A549 (cell line): ENCODE results near the gene MVB12B. TPM values are rescaled to one million over a fixed set of nuclear protein-coding genes. Genes with fewer than 3 reads are reported as not detected.

Experiments
- ATAC-seq, 2 experiments: fragments of 200-7000 bp in 1 of 2; fragments of >200 bp in 1 of 2; cut with Nextera tagmentation in 1 of 2; cut with Tn5 transposase in 1 of 2; 3 replicates each; pipeline versions ENCODE4 v1.8.0 to v1.9.1; 2018 to 2020; ENCODE audit warnings: mild to moderate bottlenecking in 1 of 2, moderate library complexity in 1 of 2
- CTCF ChIA-PET: fragments of 300-600 bp; sonication (Branson Sonifier 250); formaldehyde crosslinking; extraction: SDS; loops from one replicate; lab custom pipeline; 2021; ENCODE audit warnings: antibody characterized with exemption, inconsistent platforms; lab: Yijun Ruan, JAX
- POLR2A ChIA-PET: fragments of 350-600 bp; formaldehyde crosslinking; extraction: SDS; loops from one replicate; lab custom pipeline; 2021; ENCODE audit warnings: antibody characterized with exemption, inconsistent platforms; lab: Yijun Ruan, JAX
- DNase-seq, 2 experiments: peaks; one replicate each; pipeline versions ENCODE4 v3.0.0 to v3.0.0-alpha.2; 2011 to 2016; ENCODE audit warnings: low read depth in 1 of 2, low spot score in 1 of 2
- FAIRE-seq: peaks from 2 replicates; lab custom pipeline; 2011; peaks lifted over from hg19 to GRCh38; lab: Jason Lieb, UNC
- H3K27ac ChIP-seq, 2 experiments: fragments of >200 bp; sonication (Bioruptor Twin); formaldehyde crosslinking; 3 replicates each; pipeline ENCODE4 v1.5.1; 2016 to 2017
- H3K4me1 ChIP-seq: fragments of >200 bp; sonication (Bioruptor Twin); formaldehyde crosslinking; 3 replicates; pipeline ENCODE4 v1.6.1; 2016
- H3K4me2 ChIP-seq: fragments of >200 bp; sonication (Bioruptor Twin); formaldehyde crosslinking; 3 replicates; pipeline ENCODE4 v1.6.1; 2016
- H3K4me3 ChIP-seq: fragments of >200 bp; sonication (Bioruptor Twin); formaldehyde crosslinking; 3 replicates; pipeline ENCODE4 v1.5.1; 2016
- H3K9me3 ChIP-seq: fragments of >200 bp; sonication (Bioruptor Twin); formaldehyde crosslinking; 3 replicates; pipeline ENCODE4 v1.6.1; 2016
- BCL3 ChIP-seq: fragments of >200 bp; sonication (Bioruptor Twin); formaldehyde crosslinking; IDR thresholded peaks from 3 replicates; pipeline ENCODE4 v1.6.1; 2016
- CBX2 ChIP-seq: fragments of 200-600 bp; sonication (generic); IDR thresholded peaks from 2 replicates; pipeline ENCODE4 v1.6.1; 2016; ENCODE audit warnings: low read depth, mild to moderate bottlenecking, borderline replicate concordance
- CBX8 ChIP-seq: fragments of 200-600 bp; sonication (generic); IDR thresholded peaks from 2 replicates; pipeline ENCODE4 v1.6.1; 2016
- CHD4 ChIP-seq: fragments of 200-600 bp; sonication (generic); IDR thresholded peaks from 2 replicates; pipeline ENCODE4 v1.6.1; 2016; ENCODE audit warnings: antibody characterized with exemption, mild to moderate bottlenecking, borderline replicate concordance
- E2F6 ChIP-seq: IDR thresholded peaks from 2 replicates; pipeline ENCODE4 v1.6.1; 2012; ENCODE audit warnings: low read depth, borderline replicate concordance
- EHF ChIP-seq: fragments of 250-450 bp; sonication (Bioruptor Pico); IDR thresholded peaks from 2 replicates; pipeline ENCODE4 v1.5.0; 2020; ENCODE audit warnings: mild to moderate bottlenecking
- EP300 ChIP-seq, 2 experiments: fragments of >200 bp; sonication (Bioruptor Twin); formaldehyde crosslinking; IDR thresholded peaks; 2 replicates in 1 of 2; 3 replicates in 1 of 2; pipeline ENCODE4 v1.6.1; 2016 to 2017
- FOXS1 ChIP-seq: fragments of 250-450 bp; sonication (Bioruptor Pico); IDR thresholded peaks from 2 replicates; pipeline ENCODE4 v1.5.0; 2020; ENCODE audit warnings: mild to moderate bottlenecking, moderate library complexity
- HDAC2 ChIP-seq: fragments of 200-600 bp; sonication (generic); IDR thresholded peaks from 2 replicates; pipeline ENCODE4 v1.6.1; 2016
- NPAS2 ChIP-seq: fragments of 250-450 bp; sonication (Bioruptor Pico); IDR thresholded peaks from 2 replicates; pipeline ENCODE4 v1.8.0; 2022; ENCODE audit warnings: mild to moderate bottlenecking, moderate library complexity, borderline replicate concordance
- PHF8 ChIP-seq: fragments of 200-600 bp; sonication (generic); IDR thresholded peaks from 2 replicates; pipeline ENCODE4 v1.6.1; 2016; ENCODE audit warnings: low read depth, mild to moderate bottlenecking, antibody characterized with exemption, moderate library complexity, borderline replicate concordance
- RAD21 ChIP-seq, 2 experiments: fragments of >200 bp in 1 of 2; sonication (Bioruptor Twin) in 1 of 2; formaldehyde crosslinking in 1 of 2; IDR thresholded peaks in 1 of 2; conservative IDR thresholded peaks in 1 of 2; 2 replicates in 1 of 2; 3 replicates in 1 of 2; pipeline ENCODE4 v1.6.1; 2012 to 2018; ENCODE audit warnings: inconsistent platforms in 1 of 2
- RCOR1 ChIP-seq: fragments of 150-350 bp; IDR thresholded peaks from 2 replicates; pipeline ENCODE4 v1.6.1; 2014; ENCODE audit warnings: antibody characterized with exemption, low read length, low read depth
- RFX5 ChIP-seq: fragments of 450-650 bp; IDR thresholded peaks from 2 replicates; pipeline ENCODE4 v1.7.1; 2014; ENCODE audit warnings: antibody characterized with exemption, mild to moderate bottlenecking, moderate library complexity
- TFCP2L1 ChIP-seq: fragments of 250-450 bp; sonication (Bioruptor Pico); IDR thresholded peaks from 2 replicates; pipeline ENCODE4 v1.5.0; 2021; ENCODE audit warnings: mild to moderate bottlenecking
- ZFP36 ChIP-seq: fragments of 450-650 bp; IDR thresholded peaks from 2 replicates; pipeline ENCODE4 v1.6.1; 2014; ENCODE audit warnings: borderline replicate concordance; ENCODE audit not compliant: partially characterized antibody
- ZNF302 ChIP-seq: fragments of 250-450 bp; sonication (Bioruptor Pico); IDR thresholded peaks from 2 replicates; pipeline ENCODE4 v1.9.0; 2021; ENCODE audit warnings: inconsistent platforms, mild to moderate bottlenecking, moderate library complexity
- ZSCAN20 ChIP-seq: fragments of 250-450 bp; sonication (Bioruptor Pico); IDR thresholded peaks from 2 replicates; pipeline ENCODE4 v1.8.0; 2022; ENCODE audit warnings: mild to moderate bottlenecking, moderate library complexity
- WGBS: methylation state at CpG from one replicate; pipeline ENCODE4 v1.1.6; 2017; ENCODE audit errors: missing lambda C conversion rate; 5-methylcytosine and 5-hydroxymethylcytosine counted together
- polyA plus RNA-seq, 4 experiments: library from polyadenylated mRNA; depleted of rRNA in 3 of 4; stranded (reverse); fragments of >200 nt; fragmentation: RNase III in 1 of 4; extraction: RNeasy Plus Mini Kit Qiagen cat#74134 plus additional on column Dnase treatment in 1 of 4; gene quantifications; 2 replicates in 3 of 4; 3 replicates in 1 of 4; pipeline ENCODE4 v1.2.3, GENCODE V29; 2011 to 2017
- TF ChIP-seq, protein P1 (sequence below): IDR thresholded peaks from 2 replicates; pipeline ENCODE4 v1.6.1; 2012
- TF ChIP-seq, protein P2 (sequence below): fragments of 250-450 bp; sonication (Bioruptor Pico); IDR thresholded peaks from 2 replicates; pipeline ENCODE4 v1.5.0; 2021; ENCODE audit warnings: mild to moderate bottlenecking, moderate library complexity, borderline replicate concordance
- TF ChIP-seq, protein P3 (sequence below): fragments of 250-450 bp; sonication (Bioruptor Pico); IDR thresholded peaks from 2 replicates; pipeline ENCODE4 v1.5.0; 2020; ENCODE audit warnings: low read depth, mild to moderate bottlenecking, moderate library complexity
- TF ChIP-seq, protein P4 (sequence below): fragments of >200 bp; sonication (Bioruptor Twin); formaldehyde crosslinking; IDR thresholded peaks from 2 replicates; pipeline ENCODE4 v1.6.1; 2016

Gene MVB12B
- polyA plus RNA-seq, 2 of the 4 experiments (the other 2 are of a cell fraction), result 4.6 to 5.9 TPM

DNA sequence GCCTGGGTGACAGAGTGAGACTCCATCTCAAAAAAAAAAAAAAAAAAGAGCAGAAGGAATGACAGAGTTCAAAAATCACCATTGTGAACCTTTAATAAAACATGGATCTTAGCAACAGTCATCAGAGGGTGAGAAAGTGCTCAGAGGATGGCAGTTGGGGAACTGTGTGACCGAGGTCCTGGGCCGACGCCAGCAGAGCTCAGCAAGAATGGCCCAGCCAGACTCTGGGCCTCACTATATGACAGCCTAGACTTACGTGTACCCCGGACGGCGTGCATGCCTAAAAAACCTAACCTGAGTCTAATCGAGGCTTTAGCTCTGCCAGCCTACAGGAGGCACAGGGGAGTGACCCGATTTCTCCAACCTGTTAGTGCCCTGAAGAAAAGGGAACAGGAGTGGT lies 64.3 kb downstream of the MVB12B start:
- Histone ChIP-seq H3K4me2 (no peak overlapping the region), H3K4me1 (peaks cover 10% of the 10 kb centered on the region), H3K9me3 (no peaks in the 10 kb centered on the region), H3K4me3 (no peak overlapping the region), H3K27ac (no peak overlapping the region)
- POLR2A ChIA-PET, result no interaction called here
- FAIRE-seq (no peak), ATAC-seq (no peak), DNase-seq (no peak)
- CTCF ChIA-PET, result interaction anchor here (0.8 to 1.2 kb wide), 2 partner anchors 8 to 88 kb away, joined by 3 read pairs; no protein-coding TSS in a partner anchor
- 80% methylated on average over 9 of the region's 9 CpGs for WGBS
- no peak for TF ChIP-seq EHF (CRISPR knock-in tag)
- TF ChIP-seq, protein P1, sequence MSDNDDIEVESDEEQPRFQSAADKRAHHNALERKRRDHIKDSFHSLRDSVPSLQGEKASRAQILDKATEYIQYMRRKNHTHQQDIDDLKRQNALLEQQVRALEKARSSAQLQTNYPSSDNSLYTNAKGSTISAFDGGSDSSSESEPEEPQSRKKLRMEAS, result no peak
- no peak for TF ChIP-seq CHD4
- TF ChIP-seq RCOR1, result no peak
- no peak for TF ChIP-seq PHF8
- TF ChIP-seq ZNF302 (CRISPR knock-in tag), result no peak

- FAIRE-seq (no peak), DNase-seq (no peak)
Measured at GRCh38 chr9:126391713-126392661, 65.4 kb downstream of the MVB12B start.

GRCh38 chr9:126392662-126393371 lies 66.2 kb downstream of the MVB12B start:
- Histone ChIP-seq H3K4me3 (no peak overlapping the region), H3K4me1 (peaks cover 10% of the 10 kb centered on the region), H3K4me2 (no peak overlapping the region), H3K9me3 (no peaks in the 10 kb centered on the region), H3K27ac (no peak overlapping the region)
- CTCF ChIA-PET, result interaction anchor here (0.7 to 10.3 kb wide), 5 partner anchors 75 to 985 kb away, joined by 3 to 198 read pairs (median 8); no protein-coding TSS in a partner anchor
- DNase-seq, result no peak
- no peak for FAIRE-seq
- ATAC-seq, result no peak
- POLR2A ChIA-PET, result no interaction called here
- 90% methylated on average over 9 of the region's 9 CpGs for WGBS
- TF ChIP-seq E2F6, result no peak
- no peak for TF ChIP-seq ZFP36
- TF ChIP-seq CBX8, result no peak
- TF ChIP-seq RAD21 (conservative IDR thresholded peaks at IDR 0.05 in 1 of 2, IDR thresholded peaks at IDR 0.05 in 1 of 2), result no peak
- TF ChIP-seq BCL3, result no peak
- TF ChIP-seq HDAC2, result no peak
- no peak for TF ChIP-seq CBX2
- TF ChIP-seq, protein P2, sequence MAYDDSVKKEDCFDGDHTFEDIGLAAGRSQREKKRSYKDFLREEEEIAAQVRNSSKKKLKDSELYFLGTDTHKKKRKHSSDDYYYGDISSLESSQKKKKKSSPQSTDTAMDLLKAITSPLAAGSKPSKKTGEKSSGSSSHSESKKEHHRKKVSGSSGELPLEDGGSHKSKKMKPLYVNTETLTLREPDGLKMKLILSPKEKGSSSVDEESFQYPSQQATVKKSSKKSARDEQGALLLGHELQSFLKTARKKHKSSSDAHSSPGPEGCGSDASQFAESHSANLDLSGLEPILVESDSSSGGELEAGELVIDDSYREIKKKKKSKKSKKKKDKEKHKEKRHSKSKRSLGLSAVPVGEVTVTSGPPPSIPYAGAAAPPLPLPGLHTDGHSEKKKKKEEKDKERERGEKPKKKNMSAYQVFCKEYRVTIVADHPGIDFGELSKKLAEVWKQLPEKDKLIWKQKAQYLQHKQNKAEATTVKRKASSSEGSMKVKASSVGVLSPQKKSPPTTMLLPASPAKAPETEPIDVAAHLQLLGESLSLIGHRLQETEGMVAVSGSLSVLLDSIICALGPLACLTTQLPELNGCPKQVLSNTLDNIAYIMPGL (CRISPR knock-in tag), result no peak
- TF ChIP-seq, protein P1, result no peak

More at GRCh38 chr9:126391713-126392661, 65.4 kb downstream of the MVB12B start:
- Histone ChIP-seq H3K4me2 (no peak overlapping the region), H3K27ac (no peak overlapping the region), H3K4me3 (no peak overlapping the region), H3K9me3 (no peaks in the 10 kb centered on the region), H3K4me1 (peaks cover 10% of the 10 kb centered on the region)
- no peak for ATAC-seq
- TF ChIP-seq RAD21 (conservative IDR thresholded peaks at IDR 0.05 in 1 of 2, IDR thresholded peaks at IDR 0.05 in 1 of 2) (no peak), PHF8 (no peak), ZSCAN20 (CRISPR knock-in tag) (no peak), RFX5 (no peak), NPAS2 (CRISPR knock-in tag) (no peak), EP300 (IDR thresholded peaks at IDR 0.05) (no peak), CHD4 (no peak), FOXS1 (CRISPR knock-in tag) (no peak), EHF (CRISPR knock-in tag) (no peak), RCOR1 (no peak), ZNF302 (CRISPR knock-in tag) (no peak), TFCP2L1 (CRISPR knock-in tag) (no peak)
- TF ChIP-seq, protein P2 (CRISPR knock-in tag), result no peak
- TF ChIP-seq, protein P3, sequence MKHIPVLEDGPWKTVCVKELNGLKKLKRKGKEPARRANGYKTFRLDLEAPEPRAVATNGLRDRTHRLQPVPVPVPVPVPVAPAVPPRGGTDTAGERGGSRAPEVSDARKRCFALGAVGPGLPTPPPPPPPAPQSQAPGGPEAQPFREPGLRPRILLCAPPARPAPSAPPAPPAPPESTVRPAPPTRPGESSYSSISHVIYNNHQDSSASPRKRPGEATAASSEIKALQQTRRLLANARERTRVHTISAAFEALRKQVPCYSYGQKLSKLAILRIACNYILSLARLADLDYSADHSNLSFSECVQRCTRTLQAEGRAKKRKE (CRISPR knock-in tag), result no peak
- TF ChIP-seq, protein P4, sequence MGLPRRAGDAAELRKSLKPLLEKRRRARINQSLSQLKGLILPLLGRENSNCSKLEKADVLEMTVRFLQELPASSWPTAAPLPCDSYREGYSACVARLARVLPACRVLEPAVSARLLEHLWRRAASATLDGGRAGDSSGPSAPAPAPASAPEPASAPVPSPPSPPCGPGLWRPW, result no peak
- ChIA-PET CTCF (interaction anchor here (0.6 to 10.3 kb wide), 6 partner anchors 34 to 984 kb away, joined by 3 to 198 read pairs (median 6); no protein-coding TSS in a partner anchor), POLR2A (no interaction called here)
- WGBS, result 93% methylated on average over 22 of the region's 24 CpGs
